ENCODE data around the gene PAXIP1. TPM values are rescaled to one million over a fixed set of nuclear protein-coding genes. Genes with fewer than 3 reads are reported as not detected.

The PAXIP1 gene
- total RNA-seq, 1 donor from 2014 or later = 6.3 TPM

DNA sequence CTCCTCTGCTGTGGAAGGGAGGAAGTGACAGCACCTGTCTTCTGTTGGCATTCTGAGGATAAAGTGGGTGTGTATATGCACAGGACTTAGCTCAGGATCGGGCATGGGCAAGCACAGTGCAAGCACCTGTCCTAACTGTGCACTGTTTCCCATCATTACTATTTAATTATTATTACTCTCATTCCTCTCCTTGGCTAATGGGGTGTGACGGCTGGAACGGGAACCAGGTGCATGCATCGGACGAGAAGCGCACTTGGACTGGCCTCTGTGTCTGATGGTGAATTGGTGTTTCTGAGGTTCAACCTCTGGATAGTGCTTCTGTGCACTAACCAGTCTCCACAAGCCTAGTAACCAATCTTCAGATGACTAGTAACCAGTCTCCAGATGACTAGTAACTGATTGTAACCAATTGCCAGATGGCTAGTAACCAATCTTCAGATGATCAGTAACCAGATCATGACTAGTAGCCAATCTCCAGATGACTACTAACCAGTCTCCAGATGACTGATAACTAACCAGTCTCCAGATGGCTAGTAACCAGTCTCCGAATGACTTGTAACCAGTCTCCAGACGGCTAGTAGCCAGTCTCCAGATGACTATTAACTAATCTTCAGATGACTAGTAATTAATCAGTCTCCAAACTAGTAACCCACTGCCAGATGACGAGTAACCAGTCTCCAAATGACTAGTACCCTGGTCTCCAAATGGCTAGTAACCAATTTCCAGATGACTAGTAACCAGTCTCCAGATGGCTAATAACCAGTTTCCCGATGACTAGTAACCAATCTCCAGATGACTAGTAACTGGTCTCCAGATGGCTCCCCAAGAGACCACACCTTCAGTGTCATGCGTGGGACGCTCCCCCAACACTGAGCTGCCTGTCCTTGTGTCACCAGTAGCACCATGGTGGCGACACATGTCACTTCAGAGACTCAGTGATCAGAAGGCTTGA, 85.8 kb downstream of the PAXIP1 start:
- intact Hi-C loops (cut with DNase I) = no loop called here
- ATAC-seq = no peak

GRCh38 chr7:154916381-154916780, 86.5 kb downstream of the PAXIP1 start:
- intact Hi-C loops (cut with DNase I) = no loop called here
- ATAC-seq = no peak
- no peak for DNase-seq (ENCODE audit: missing footprints)

More for the DNA sequence above, 85.8 kb downstream of the PAXIP1 start:
- DNase-seq (ENCODE audit: missing footprints) = no peak

GRCh38 chr7:154915600-154915999, 87.3 kb downstream of the PAXIP1 start:
- no peak for ATAC-seq
- intact Hi-C loops (cut with DNase I) = no loop called here
- DNase-seq (ENCODE audit: missing footprints) = no peak

DNA sequence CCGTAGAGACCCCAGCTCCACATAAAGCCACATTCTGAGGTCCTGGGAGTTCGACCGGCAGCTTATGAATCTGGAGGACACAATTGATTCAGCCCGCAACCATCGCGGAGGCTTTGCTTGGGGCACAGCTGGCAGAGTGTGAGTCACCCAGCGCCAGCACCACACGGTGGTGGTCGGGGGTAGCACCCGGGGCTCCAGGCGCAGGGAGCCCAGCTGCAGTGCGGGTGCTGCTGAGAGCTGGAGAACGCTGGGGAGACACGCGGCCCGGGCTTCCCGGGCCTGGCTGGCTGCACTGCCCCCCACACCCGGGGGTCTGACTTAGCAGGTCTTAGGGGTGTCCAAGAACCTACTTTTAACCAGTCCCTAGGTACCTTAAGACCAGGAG, 87.9 kb downstream of the PAXIP1 start:
- no peak for DNase-seq (ENCODE audit: missing footprints)
- intact Hi-C loops (cut with DNase I) = no loop called here
- ATAC-seq = no peak

- DNase-seq (ENCODE audit: missing footprints) (no peak), ATAC-seq (no peak)
- intact Hi-C loops (cut with DNase I) = no loop called here
Observed at GRCh38 chr7:154914308-154914995, 88.5 kb downstream of the PAXIP1 start.

- intact Hi-C loops (cut with DNase I) = no loop called here
- DNase-seq (ENCODE audit: missing footprints) (peak; percentile 90), ATAC-seq (peak; percentile 93)
Observed at GRCh38 chr7:154913638-154914307, 89.2 kb downstream of the PAXIP1 start.

DNA sequence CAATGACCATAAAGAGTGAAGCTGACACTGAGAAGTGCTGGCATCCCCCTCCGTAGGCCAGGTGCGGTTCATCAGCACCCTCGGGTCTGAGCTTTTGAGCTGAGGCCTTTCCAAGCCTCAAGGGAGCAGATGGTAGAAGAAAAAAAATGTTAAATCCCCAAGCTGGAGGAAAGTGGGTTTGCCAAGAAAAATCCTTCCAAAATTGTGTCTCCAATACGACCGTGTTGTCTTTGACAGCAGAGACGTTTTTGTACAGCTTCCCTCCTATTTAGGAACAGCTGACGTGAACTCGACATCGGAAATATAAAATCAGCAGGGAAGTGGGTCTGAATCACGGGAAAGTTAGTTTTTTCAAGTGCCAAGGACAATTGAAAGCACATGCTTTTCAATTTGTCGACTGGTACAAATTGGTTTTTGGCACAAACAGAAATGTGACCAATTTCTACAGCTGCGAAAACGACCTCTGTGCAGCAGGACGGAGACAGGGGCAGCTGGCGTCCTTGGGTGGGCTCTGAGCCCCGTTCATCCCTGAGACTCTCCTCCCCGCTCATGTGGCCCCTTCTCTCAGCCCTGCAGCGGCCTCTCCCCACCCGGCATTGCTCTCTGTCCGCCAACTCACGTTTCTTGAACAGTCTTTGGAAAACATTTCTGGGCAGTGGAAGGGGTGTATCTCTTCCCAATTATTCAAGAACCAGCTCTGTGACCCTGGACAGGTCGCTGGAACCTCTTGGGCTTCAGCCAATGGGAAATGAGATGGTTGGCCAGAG, 89.9 kb downstream of the PAXIP1 start:
- ATAC-seq = no peak
- intact Hi-C loops (cut with DNase I) = no loop called here
- DNase-seq (ENCODE audit: missing footprints) = no peak

GRCh38 chr7:154911862-154912455, 91.0 kb downstream of the PAXIP1 start:
- DNase-seq (ENCODE audit: missing footprints) (no peak), ATAC-seq (no peak)
- intact Hi-C loops (cut with DNase I) = no loop called here

- no peak for DNase-seq (ENCODE audit: missing footprints)
- intact Hi-C loops (cut with DNase I) = no loop called here
- no peak for ATAC-seq
Observed at GRCh38 chr7:154911411-154911810, 91.5 kb downstream of the PAXIP1 start.

DNA sequence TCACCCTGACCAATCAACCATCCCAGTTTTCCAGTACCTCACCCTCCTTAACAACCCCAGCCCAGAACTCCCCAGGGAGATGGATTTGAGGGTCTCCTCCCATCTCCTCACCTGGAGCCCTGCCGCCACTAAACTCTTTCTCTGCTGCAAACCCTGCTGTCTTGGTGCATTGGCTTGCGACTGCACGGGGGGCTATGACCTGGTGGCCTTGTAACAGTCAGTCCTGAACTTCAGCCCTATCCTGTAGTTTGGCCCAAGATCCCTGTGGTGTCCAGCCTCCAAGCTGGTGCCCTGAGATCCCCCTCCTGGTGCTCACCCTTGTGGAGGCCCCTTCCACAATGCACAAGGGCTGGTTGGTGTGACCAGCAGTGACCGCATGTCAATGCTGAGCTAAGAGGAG, 91.9 kb downstream of the PAXIP1 start:
- ATAC-seq (no peak), DNase-seq (ENCODE audit: missing footprints) (no peak)
- intact Hi-C loops (cut with DNase I) = no loop called here

GRCh38 chr7:154910125-154910524, 92.8 kb downstream of the PAXIP1 start:
- intact Hi-C loops (cut with DNase I) = no loop called here
- ATAC-seq = no peak
- no peak for DNase-seq (ENCODE audit: missing footprints)

GRCh38 chr7:154909241-154910105, 93.5 kb downstream of the PAXIP1 start:
- ATAC-seq (no peak), DNase-seq (ENCODE audit: missing footprints) (no peak)
- intact Hi-C loops (cut with DNase I) = no loop called here

DNA sequence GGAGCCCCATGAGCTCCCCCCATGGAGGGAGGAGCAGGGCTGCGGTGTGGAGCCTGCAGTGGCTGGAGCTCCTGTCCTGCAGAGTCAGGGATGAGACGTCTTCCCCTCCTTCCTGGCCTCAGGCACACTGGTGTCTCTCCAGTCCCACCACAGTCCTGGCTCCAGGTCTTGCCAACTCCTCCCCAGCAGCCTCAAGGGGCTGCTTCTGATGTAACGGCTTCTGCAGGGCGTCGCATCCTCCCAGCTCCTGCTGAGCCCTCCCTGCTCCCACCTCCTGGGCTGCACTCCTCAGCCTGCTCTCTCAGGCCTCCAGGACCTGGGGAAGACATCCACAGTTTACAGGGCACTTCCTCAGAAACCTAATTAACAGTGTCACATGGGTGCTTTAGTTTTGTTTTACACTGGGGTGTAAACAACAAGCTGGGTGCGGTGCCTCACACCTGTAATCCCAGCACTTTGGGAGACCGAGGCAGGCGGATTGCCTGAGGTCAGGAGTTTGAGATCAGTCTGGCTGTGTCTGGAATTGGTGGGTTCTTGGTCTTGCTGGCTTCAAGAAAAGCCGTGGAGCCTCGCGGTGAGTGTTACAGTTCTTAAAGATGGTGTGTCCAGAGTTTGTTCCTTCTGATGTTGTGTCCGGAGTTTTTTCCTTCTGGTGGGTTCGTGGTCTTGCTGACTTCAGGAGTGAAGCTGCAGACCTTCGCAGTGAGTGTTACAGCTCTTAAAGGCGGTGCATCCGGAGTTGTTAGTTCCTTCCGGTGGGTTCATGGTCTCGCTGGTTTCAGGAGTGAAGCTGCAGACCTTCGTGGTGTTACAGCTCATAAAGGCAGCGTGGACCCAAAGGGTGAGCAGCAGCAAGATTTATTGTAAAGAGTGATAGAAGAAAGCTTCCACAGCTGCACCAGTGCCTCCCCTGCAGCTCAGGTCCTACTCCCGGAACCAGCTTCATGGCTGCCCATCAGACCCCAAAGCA, 95.0 kb downstream of the PAXIP1 start:
- DNase-seq (ENCODE audit: missing footprints) (no peak), ATAC-seq (no peak)
- intact Hi-C loops (cut with DNase I) = no loop called here

- no peak for DNase-seq (ENCODE audit: missing footprints)
- no peak for ATAC-seq
- intact Hi-C loops (cut with DNase I) = no loop called here
Observed at GRCh38 chr7:154906736-154907355, 96.1 kb downstream of the PAXIP1 start.

GRCh38 chr7:154906201-154906600, 96.7 kb downstream of the PAXIP1 start:
- ATAC-seq = no peak
- intact Hi-C loops (cut with DNase I) = no loop called here
- DNase-seq (ENCODE audit: missing footprints) = no peak

GRCh38 chr7:154905615-154906014, 97.3 kb downstream of the PAXIP1 start:
- intact Hi-C loops (cut with DNase I) = no loop called here
- ATAC-seq = no peak
- no peak for DNase-seq (ENCODE audit: missing footprints)

All from Right ventricle myocardium inferior (tissue), 1 donor.